GM18870 (cell line): ENCODE results near the gene SNTG2.
"Not testable (repeated sequence)": the region's sequence is repeated elsewhere in the genome, so short reads cannot be mapped to it uniquely, and the experiment has no call there.

Experiments used
- ATAC-seq: cut with Tn5 transposase; IDR thresholded peaks from one replicate; pipeline ENCODE4 v1.9.1; 2021; ENCODE audit warnings: moderate library complexity; ENCODE audit not compliant: unreplicated experiment

SNTG2 gene

DNA sequence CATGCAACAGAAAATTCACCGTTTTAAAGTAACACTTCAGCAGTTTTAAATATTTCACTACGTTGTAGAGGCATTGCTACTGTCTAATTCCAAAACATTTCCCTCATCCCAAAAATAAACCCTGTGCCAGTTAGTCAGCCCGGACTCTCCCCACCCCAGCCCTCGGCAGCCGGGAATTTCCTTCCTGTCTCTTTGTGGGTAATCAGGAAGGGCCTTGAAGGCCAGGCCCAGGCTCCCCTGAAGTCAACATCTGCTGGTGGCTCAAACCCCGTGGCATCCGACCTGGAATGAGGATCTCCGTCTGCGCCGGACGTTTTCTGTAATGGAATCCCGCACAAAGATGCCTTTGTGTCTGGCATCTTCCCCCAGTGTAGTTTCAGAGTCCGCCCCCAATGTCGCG is 219.6 kb downstream of the SNTG2 start:
- no peak for ATAC-seq

DNA sequence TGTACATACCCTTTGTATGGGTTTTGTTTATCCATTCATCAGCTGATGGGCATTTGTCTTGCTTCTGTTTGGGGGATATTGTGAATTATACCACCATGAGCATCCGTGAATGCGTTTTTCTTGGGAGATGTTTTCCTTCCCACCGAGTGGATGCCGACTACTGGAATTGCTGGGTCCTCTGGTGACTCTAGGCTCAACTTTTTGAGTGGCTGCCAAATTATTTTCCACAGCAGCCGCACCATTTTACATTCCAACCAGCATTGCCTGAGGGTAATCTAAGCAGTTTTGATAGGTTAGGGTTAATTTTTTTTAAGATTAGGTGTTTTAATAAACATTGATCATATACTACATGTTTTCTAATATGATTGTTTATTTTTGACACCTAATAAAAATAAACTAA is 220.1 kb downstream of the SNTG2 start:
- ATAC-seq, result no peak

- ATAC-seq, result no peak
Measured at GRCh38 chr2:1173528-1173927, 222.9 kb downstream of the SNTG2 start.

GRCh38 chr2:1181893-1182292 is 231.2 kb downstream of the SNTG2 start:
- ATAC-seq, result no peak

DNA sequence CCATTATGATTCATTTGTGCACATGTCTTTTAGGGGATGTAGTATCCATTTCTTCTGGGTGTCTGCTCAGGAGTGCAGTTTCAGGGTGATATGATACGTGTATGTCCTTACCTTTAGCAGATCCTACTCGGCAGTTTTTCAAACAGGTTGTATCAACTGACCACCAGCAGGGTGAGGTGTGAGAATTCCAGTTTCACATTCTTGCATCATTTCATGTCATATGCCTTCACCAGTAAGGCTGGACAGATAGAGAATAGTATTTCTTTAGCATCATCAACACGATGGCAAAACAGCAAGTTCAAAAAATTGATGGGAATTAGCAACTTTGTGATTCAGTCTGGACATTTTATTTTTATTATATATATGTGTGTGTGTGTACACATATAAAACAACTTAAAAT is 232.7 kb downstream of the SNTG2 start:
- no peak for ATAC-seq

GRCh38 chr2:1186421-1186820 is 235.8 kb downstream of the SNTG2 start:
- no peak for ATAC-seq

GRCh38 chr2:1187189-1187588 is 236.5 kb downstream of the SNTG2 start:
- no peak for ATAC-seq

- ATAC-seq, result no peak
Measured at GRCh38 chr2:1192121-1192520, 241.5 kb downstream of the SNTG2 start.

DNA sequence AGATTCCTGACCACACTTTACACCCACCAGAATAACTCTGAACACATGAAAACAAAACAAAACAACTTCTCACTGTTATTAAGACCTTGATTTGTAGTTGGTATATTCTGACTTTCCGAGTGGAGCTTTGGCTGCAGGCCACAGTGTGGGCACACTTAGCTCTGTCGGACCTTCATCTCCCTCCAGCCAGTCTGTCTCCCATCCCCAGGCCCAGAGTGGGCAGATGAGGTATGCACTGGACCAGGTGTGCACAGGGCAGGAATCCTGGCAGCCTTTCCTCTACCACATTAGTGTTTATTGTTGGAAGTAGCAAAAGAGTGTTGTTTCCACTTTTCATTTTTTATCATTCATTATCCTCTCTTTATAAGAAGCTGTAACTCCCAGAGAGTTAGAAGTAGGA is 243.2 kb downstream of the SNTG2 start:
- ATAC-seq, result no peak

GRCh38 chr2:1203772-1204171 is 253.1 kb downstream of the SNTG2 start:
- no peak for ATAC-seq

- ATAC-seq, result no peak
Measured at GRCh38 chr2:1205853-1206252, 255.2 kb downstream of the SNTG2 start.

GRCh38 chr2:1207962-1208510 is 257.4 kb downstream of the SNTG2 start:
- ATAC-seq, result no peak

DNA sequence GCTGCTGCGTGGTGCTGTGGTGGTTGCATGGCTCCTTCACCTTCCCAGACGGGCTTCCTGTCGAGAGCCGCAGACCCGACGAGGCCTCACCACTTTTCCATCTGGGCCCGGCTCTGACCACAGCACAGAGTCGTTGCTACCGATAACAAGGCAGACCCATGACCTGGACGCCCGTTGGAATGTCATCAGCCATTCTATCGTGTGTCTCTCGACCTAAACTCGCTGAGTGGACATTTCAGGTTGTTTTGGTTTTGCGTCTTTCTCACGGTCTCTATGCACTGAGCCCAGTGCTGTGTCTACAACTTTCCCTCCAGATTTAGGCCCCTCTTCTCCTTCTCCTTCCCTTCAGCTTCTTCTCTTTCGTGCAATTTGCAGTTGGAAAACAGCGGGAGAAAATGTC is 257.9 kb downstream of the SNTG2 start:
- no peak for ATAC-seq

- no peak for ATAC-seq
Measured at GRCh38 chr2:1209246-1209645, 258.6 kb downstream of the SNTG2 start.

- no peak for ATAC-seq
Measured at GRCh38 chr2:1209761-1210160, 259.1 kb downstream of the SNTG2 start.

DNA sequence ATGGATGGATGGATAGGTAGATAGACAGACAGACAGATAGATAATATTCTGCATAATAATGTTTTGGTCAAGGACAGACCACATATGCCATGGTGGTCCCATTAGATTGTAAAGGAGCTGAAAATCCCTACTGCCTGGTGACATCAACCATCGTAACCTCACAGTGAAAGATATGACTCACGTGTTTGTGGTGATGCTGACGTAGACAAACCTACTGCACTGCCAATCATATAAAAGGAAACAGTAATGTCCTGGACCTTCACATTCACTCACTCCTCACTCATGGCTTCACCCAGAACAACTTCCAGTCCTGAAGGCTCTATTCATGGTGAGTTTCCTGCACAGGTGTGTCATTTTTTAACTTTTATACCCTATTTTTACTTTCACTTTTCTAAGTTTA is 259.7 kb downstream of the SNTG2 start:
- no peak for ATAC-seq

- no peak for ATAC-seq
Measured at GRCh38 chr2:1219901-1220573, 269.4 kb downstream of the SNTG2 start.

DNA sequence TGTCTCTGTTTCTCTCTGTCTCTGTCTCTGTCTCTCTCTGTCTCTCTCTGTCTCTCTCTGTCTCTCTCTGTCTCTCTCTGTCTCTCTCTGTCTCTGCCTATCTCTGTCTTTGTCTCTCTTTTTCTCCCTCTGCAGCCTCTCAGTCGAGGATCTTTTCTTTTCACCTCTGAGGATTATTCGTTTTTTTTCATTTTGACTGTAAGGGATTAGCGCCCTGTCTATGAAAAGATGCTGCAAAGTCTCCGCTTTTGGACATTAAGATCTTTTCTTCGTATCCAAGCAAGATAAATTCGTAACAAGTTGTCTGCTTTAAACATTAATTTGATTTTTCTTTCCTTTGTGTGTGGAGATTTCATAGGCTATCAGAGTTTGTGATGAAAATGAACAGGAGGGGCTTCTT is 271.4 kb downstream of the SNTG2 start:
- ATAC-seq, result no peak

DNA sequence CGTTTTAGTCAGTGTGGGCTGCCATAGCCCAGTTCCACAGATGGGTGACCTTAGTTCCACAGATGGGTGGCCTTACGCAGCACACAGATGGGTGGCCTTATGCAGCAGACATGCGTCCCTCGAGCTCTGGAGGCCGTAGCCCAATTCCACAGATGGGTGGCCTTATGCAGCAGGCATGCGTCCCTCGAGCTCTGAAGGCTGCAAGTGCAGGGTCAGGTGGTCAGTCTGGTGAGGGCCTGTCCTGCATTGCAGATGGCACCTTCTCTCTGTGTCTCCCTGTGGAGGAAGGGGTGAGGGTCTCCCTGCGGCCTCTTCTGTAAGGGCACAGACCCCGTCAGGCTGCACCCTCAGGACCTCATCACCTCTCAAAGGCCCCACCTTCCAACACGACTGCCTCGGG is 273.1 kb downstream of the SNTG2 start:
- no peak for ATAC-seq

DNA sequence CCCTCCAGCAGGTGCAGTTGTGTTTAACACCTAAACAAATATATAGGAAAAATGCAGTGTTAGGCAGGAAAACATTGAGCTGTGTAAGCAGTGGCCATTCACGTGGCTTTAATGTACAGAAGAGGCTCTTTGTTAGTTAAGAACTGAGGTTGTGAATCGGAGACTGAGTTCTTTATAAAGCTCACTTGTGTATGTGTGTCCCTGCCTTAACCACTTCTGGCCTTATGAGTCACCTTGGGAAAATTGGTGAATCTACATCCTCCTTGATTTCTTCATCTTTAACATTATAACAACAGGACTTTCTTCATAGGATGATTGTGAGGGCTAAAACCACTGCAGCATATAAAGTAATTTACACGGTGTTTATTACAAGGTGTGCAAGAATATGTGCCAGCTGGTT is 274.3 kb downstream of the SNTG2 start:
- ATAC-seq, result no peak

GRCh38 chr2:1226766-1227165 is 276.1 kb downstream of the SNTG2 start:
- ATAC-seq, result no peak

DNA sequence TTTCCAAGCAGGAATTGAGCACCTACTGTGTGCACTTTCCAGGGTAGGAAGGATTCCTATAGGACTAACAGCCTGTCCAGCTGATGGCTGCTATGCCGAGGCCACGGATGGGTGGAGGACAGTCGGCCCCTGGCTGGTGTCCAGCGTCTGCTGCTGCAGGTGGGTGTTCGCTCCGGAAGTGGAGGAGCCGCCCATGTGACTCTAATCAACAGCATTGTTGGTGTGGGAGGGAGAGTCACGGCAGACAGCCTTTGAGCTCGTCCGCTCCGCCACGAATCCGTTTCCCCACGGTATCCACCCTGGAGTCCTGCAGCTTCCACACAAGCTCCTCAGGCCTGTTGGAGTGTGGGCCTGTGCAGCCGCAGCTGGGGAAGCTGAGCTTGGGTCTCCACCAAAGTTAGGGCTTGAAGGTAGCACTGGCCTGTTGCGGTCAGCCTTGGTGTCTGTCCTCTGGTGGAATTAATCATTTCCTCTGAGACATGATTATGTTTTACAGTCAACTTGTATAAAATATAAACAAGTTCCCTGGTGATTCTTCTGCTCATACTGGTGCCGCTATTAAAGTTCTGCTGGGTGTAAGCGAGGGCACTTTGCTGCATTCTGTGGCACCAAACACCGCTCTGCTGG is 276.7 kb downstream of the SNTG2 start:
- no peak for ATAC-seq

GRCh38 chr2:1229596-1229995 is 278.9 kb downstream of the SNTG2 start:
- not testable (repeated sequence) for ATAC-seq
